Endothelial cell (in vitro differentiated cells): ENCODE results near the gene CALB2. TPM values are rescaled to one million over a fixed set of nuclear protein-coding genes. Genes with fewer than 3 reads are reported as not detected.

Experiments
- DNase-seq: peaks from one replicate; pipeline ENCODE4 v3.0.0; 2021; ENCODE audit warnings: low spot score
- H3K27ac Mint-ChIP-seq: one replicate; pipeline ENCODE4 v1.8.0; 2021; ENCODE audit warnings: mixed read lengths, inconsistent platforms; ENCODE audit not compliant: unreplicated experiment
- H3K27me3 Mint-ChIP-seq: one replicate; pipeline ENCODE4 v1.8.0; 2021; ENCODE audit warnings: mild to moderate bottlenecking, moderate library complexity, mixed read lengths, inconsistent platforms; ENCODE audit not compliant: unreplicated experiment
- H3K36me3 Mint-ChIP-seq: one replicate; pipeline ENCODE4 v1.8.0; 2021; ENCODE audit warnings: mild to moderate bottlenecking, low read depth, mixed read lengths, inconsistent platforms; ENCODE audit not compliant: unreplicated experiment
- H3K4me1 Mint-ChIP-seq: one replicate; pipeline ENCODE4 v1.8.0; 2021; ENCODE audit warnings: mild to moderate bottlenecking, mixed read lengths, inconsistent platforms; ENCODE audit not compliant: unreplicated experiment
- H3K4me3 Mint-ChIP-seq: one replicate; pipeline ENCODE4 v1.8.0; 2021; ENCODE audit warnings: mild to moderate bottlenecking, mixed read lengths, inconsistent platforms; ENCODE audit not compliant: unreplicated experiment
- H3K9me3 Mint-ChIP-seq: one replicate; pipeline ENCODE4 v1.8.0; 2021; ENCODE audit warnings: mixed read lengths, inconsistent platforms; ENCODE audit not compliant: unreplicated experiment
- total RNA-seq: library from RNA; stranded (reverse); fragmentation: NEBNext Ultra II Directional; extraction: Animal tissue kit (Norgen Biotek cat#: 25700); gene quantifications from one replicate; pipeline ENCODE4 v1.2.1, GENCODE V29; 2021; ENCODE audit not compliant: unreplicated experiment
- TF ChIP-seq, protein P1 (sequence below): fragments of 200-600 bp; sonication (generic); IDR thresholded peaks from one replicate; pipeline ENCODE4 v1.5.0; 2021; ENCODE audit warnings: antibody characterized with exemption; ENCODE audit not compliant: unreplicated experiment

The CALB2 gene
- total RNA-seq, 1 donor from 2014 or later, result 12.9 TPM

DNA sequence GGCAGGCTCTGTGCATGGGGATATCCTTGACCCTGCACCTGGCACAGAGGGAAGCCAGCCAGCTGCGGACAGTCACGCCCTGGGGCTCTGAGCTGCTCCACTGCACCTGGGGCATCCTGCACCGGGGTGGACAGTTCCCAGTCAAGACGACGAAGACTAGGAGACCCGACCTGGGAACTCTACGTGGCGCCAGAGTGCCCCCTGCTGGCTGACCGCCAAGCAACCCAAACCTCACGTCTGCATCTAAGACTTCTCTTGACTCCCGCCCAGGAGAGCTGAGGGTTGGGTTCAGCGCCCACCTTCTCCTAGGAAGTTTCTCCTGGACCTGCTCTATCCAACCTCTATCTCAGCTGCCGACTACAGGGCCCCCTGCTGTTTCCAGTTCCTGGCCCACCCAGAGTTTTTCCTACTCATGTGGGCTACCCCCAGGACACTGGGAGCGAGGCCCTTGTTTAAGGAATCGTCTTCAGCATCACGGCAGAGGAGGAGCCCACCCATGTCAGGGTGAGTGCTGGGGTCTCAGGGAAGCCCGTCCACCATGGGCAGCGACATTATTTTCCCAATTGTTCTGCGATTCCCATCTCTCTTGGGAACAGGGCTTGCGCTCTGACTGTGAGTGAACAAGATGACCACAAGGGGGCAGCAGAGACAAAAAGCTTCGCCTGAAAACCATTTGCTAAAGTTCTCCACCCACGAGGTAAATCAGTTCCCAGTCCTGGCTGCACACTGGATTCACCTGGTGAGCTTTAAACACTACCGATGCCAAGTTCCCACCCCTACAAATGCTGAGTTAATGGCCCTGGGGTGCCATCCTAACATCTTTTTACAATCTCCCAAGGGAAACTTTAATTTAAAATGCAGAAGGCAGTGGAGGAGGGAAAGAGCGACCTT is 54.0 kb downstream of the CALB2 start:
- Mint-ChIP-seq H3K4me1 (no peaks in the 10 kb centered on the region), H3K36me3 (no peaks in the 10 kb centered on the region), H3K9me3 (no peaks in the 10 kb centered on the region), H3K27ac (no peak overlapping the region), H3K27me3 (peaks cover 7% of the 10 kb centered on the region), H3K4me3 (no peak overlapping the region)
- DNase-seq, result peak; percentile 81
- TF ChIP-seq, protein P1, sequence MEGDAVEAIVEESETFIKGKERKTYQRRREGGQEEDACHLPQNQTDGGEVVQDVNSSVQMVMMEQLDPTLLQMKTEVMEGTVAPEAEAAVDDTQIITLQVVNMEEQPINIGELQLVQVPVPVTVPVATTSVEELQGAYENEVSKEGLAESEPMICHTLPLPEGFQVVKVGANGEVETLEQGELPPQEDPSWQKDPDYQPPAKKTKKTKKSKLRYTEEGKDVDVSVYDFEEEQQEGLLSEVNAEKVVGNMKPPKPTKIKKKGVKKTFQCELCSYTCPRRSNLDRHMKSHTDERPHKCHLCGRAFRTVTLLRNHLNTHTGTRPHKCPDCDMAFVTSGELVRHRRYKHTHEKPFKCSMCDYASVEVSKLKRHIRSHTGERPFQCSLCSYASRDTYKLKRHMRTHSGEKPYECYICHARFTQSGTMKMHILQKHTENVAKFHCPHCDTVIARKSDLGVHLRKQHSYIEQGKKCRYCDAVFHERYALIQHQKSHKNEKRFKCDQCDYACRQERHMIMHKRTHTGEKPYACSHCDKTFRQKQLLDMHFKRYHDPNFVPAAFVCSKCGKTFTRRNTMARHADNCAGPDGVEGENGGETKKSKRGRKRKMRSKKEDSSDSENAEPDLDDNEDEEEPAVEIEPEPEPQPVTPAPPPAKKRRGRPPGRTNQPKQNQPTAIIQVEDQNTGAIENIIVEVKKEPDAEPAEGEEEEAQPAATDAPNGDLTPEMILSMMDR, result peak; percentile 96

DNA sequence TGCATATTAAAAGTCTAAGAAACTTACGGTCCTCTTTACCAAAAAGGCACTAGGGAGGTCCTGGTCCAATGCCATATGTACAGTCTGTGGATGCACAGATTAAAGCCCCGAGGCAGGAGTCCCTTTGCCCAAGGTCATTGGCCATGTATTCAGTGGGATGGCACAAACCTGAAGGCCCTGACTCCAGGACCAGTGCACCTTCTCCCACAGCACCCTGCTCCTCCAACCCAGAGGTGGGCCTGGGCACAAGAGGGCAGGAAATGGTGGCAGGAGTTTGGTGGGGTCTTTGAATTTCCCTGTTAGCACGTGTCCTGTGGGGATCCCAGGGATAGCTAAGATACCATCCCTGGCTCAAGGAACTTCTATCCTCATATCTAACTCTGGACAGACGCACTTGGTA is 54.8 kb downstream of the CALB2 start:
- Mint-ChIP-seq H3K4me1 (no peaks in the 10 kb centered on the region), H3K27ac (no peak overlapping the region), H3K9me3 (no peaks in the 10 kb centered on the region), H3K27me3 (peaks cover 7% of the 10 kb centered on the region), H3K4me3 (no peak overlapping the region), H3K36me3 (no peaks in the 10 kb centered on the region)
- TF ChIP-seq, protein P1, result no peak
- DNase-seq, result no peak

DNA sequence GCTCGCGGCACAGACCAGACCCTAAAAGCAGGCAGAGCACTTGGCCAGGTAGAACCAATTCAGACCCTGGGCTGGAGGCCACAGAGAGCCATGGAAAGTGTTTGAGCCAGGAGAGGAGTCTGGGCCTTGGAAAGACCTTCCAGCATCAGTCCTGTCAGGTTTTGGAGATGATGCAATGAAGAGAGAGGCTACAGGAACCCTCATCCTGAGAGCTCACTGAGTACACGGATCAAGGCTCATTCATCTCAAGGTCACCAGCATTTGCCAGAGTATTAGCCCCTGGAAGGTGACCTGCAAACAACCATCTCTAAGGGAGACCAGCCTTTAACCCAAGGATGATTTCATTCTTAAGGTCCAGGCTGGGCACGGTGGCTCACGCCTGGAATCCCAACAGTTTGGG is 55.5 kb downstream of the CALB2 start:
- TF ChIP-seq, protein P1, result no peak
- H3K27ac Mint-ChIP-seq, result no peak overlapping the region

DNA sequence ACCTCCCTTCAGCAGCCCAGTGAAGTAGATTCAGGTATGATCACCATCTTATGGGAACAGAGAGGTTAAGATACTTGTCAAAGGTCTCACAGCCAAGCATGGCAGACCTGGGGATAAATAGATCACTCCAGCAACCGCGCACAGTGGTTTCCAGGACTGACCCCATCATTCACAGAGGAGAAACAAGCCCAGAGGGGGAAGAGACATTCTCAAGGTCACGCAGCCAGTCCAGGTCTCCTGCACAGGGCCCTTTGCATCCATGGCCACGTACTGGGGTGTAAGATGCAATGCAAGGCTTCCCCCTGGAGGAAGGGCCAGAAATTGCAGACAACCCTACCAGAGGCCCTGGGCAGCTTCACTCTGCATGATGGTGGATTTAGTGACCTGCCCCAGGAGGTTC is 63.4 kb downstream of the CALB2 start:
- Mint-ChIP-seq H3K36me3 (peaks cover 9% of the 10 kb centered on the region), H3K9me3 (no peaks in the 10 kb centered on the region), H3K27ac (no peak overlapping the region), H3K4me1 (peaks cover 5% of the 10 kb centered on the region), H3K27me3 (peaks cover 13% of the 10 kb centered on the region), H3K4me3 (no peak overlapping the region)
- peak; percentile 44 for DNase-seq
- TF ChIP-seq, protein P1, result no peak

More for the DNA sequence above, 55.5 kb downstream of the CALB2 start:
- no peaks in the 10 kb centered on the region for H3K9me3 Mint-ChIP-seq
- no peak for DNase-seq
- peaks cover 7% of the 10 kb centered on the region for H3K27me3 Mint-ChIP-seq
- no peaks in the 10 kb centered on the region for H3K36me3 Mint-ChIP-seq
- no peaks in the 10 kb centered on the region for H3K4me1 Mint-ChIP-seq
- H3K4me3 Mint-ChIP-seq, result no peak overlapping the region

DNA sequence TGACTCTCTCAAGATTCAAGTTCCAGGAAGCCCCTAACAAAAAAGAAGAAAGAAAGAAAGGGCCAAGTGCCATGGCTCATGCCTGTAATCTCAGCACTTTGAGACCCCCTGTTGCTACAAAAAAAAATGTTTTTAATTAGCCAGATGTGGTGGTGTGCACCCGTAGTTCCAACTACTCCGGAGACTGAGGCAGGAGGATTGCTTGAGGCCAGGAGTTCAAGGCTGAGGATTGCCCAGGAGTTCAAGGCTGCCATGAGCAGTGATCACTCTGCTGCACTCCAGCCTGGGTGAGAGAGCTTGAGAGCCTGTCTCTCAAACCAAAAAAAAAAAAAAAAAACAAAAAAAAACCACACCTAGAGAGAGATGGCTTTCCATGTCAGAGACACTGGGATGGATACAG is 64.5 kb downstream of the CALB2 start:
- Mint-ChIP-seq H3K4me1 (peaks cover 7% of the 10 kb centered on the region), H3K4me3 (no peak overlapping the region), H3K9me3 (no peaks in the 10 kb centered on the region), H3K27ac (no peak overlapping the region), H3K27me3 (peaks cover 13% of the 10 kb centered on the region), H3K36me3 (peaks cover 9% of the 10 kb centered on the region)
- DNase-seq, result no peak
- TF ChIP-seq, protein P1, result no peak
